Loucy (cell line): Measurements from ENCODE around the gene UNC5A.

Experiments
- H2AFZ ChIP-seq: fragments of 200-600 bp; sonication (generic); 2 replicates; pipeline ENCODE4 v1.6.0; 2016; ENCODE audit warnings: antibody characterized with exemption, mild to moderate bottlenecking, low read length, moderate library complexity
- H3F3A ChIP-seq: fragments of 200-600 bp; 2 replicates; pipeline ENCODE4 v1.6.0; 2016; ENCODE audit warnings: antibody characterized with exemption, low read depth, mild to moderate bottlenecking
- H3K27me3 ChIP-seq: fragments of 200-600 bp; sonication (generic); 2 replicates; pipeline ENCODE4 v1.6.1; 2014; ENCODE audit warnings: low read length, mild to moderate bottlenecking; ENCODE audit not compliant: insufficient read depth, poor library complexity, severe bottlenecking
- H3K36me3 ChIP-seq: fragments of 200-600 bp; sonication (generic); 2 replicates; pipeline ENCODE4 v1.6.1; 2016; ENCODE audit warnings: low read length; ENCODE audit not compliant: insufficient read depth
- H3K4me1 ChIP-seq: fragments of 200-600 bp; sonication (generic); 2 replicates; pipeline ENCODE4 v1.5.1; 2014; ENCODE audit warnings: low read length, mild to moderate bottlenecking; ENCODE audit not compliant: insufficient read depth, poor library complexity, severe bottlenecking
- H3K4me2 ChIP-seq: fragments of 200-600 bp; sonication (generic); 2 replicates; pipeline ENCODE4 v1.6.0; 2014; ENCODE audit warnings: antibody characterized with exemption, low read length, low read depth, mild to moderate bottlenecking; ENCODE audit not compliant: poor library complexity, severe bottlenecking
- H3K4me3 ChIP-seq: fragments of 200-600 bp; sonication (generic); 2 replicates; pipeline ENCODE4 v1.5.1; 2014; ENCODE audit warnings: low read length, mild to moderate bottlenecking, mixed read lengths; ENCODE audit not compliant: poor library complexity, severe bottlenecking
- H3K79me2 ChIP-seq: fragments of 200-600 bp; sonication (generic); 2 replicates; pipeline ENCODE4 v1.6.1; 2014; ENCODE audit warnings: low read length; ENCODE audit not compliant: insufficient read depth
- H3K9ac ChIP-seq: fragments of 200-600 bp; sonication (generic); 2 replicates; pipeline ENCODE4 v1.6.0; 2014; ENCODE audit warnings: mild to moderate bottlenecking, low read depth, low read length, moderate library complexity; ENCODE audit not compliant: poor library complexity, severe bottlenecking
- H3K9me2 ChIP-seq: fragments of 200-600 bp; sonication (generic); replicated peaks from 2 replicates; pipeline ENCODE4 v1.6.1; 2016; ENCODE audit warnings: low read depth, low read length, mixed read lengths
- H3K9me3 ChIP-seq: fragments of 200-600 bp; sonication (generic); 2 replicates; pipeline ENCODE4 v1.6.1; 2014; ENCODE audit warnings: mild to moderate bottlenecking, antibody characterized with exemption, low read length, low read depth; ENCODE audit not compliant: insufficient read depth
- H4K20me1 ChIP-seq: fragments of 200-600 bp; sonication (generic); 2 replicates; pipeline ENCODE4 v1.6.0; 2014; ENCODE audit warnings: antibody characterized with exemption, low read length, mild to moderate bottlenecking; ENCODE audit not compliant: insufficient read depth, poor library complexity, severe bottlenecking
- EZH2phosphoT487 ChIP-seq: fragments of 200-600 bp; IDR thresholded peaks from 2 replicates; pipeline ENCODE4 v1.6.1; 2018; ENCODE audit warnings: antibody characterized with exemption, mild to moderate bottlenecking, moderate library complexity, borderline replicate concordance
- TF ChIP-seq, protein P1 (sequence below): fragments of 200-600 bp; sonication (generic); conservative IDR thresholded peaks from 2 replicates; pipeline ENCODE4 v1.5.1; 2014; ENCODE audit warnings: mild to moderate bottlenecking, antibody characterized with exemption, low read length

UNC5A gene

DNA sequence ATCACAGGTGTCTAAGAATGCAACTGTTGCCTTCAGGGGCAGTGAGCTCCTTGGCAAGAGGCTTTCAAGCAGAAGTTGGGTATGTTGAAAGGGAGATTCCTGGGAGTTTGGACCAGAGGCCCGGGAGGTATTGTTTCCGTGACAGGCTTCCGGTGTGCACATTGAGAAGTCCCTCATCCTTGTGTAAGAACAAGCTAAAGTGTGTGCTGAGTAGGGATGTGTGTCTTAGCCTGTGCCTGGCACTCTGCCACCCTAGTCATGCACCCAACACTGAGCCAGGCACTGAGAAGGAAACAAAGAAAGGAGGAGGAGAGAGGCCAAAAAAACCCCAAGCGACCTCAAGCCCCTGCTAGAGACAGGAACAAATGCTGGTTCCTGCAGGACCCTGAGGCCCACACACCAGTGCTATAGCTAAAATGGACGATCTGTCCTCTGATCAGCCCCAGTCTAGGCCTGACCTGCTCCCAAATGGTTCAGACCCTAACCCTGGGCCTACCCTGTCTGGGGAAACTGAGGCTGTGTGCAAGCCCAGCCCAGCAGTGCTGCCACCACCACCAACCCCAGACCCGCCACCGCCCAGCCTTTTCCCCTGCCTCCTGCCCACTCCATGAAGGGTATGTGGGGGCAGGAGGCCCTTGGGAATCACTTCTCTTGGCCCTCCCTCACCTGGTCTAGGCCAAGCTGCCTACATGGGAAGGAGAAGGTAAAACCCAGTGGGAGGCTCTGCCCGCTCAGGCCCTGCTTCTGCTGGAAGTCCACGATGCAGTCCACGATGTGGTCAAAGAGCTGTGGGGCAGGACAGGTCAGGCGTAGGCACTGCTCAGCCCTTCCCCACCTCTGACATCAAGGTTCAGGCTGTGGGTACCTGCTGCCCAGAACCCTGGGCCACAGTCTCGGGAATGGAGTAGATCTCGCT is 76.2 kb downstream of the UNC5A start:
- Histone ChIP-seq H3K4me2 (no peak overlapping the region), H3K4me1 (no peaks in the 10 kb centered on the region), H3K9ac (no peak overlapping the region), H3K36me3 (no peaks in the 10 kb centered on the region), H2AFZ (no peak overlapping the region), H3F3A (no peaks in the 10 kb centered on the region), H3K79me2 (no peaks in the 10 kb centered on the region), H4K20me1 (no peaks in the 10 kb centered on the region), H3K9me3 (no peaks in the 10 kb centered on the region), H3K27me3 (no peaks in the 10 kb centered on the region), H3K4me3 (no peak overlapping the region), H3K9me2 (no peaks in the 10 kb centered on the region)
- TF ChIP-seq, protein P1, sequence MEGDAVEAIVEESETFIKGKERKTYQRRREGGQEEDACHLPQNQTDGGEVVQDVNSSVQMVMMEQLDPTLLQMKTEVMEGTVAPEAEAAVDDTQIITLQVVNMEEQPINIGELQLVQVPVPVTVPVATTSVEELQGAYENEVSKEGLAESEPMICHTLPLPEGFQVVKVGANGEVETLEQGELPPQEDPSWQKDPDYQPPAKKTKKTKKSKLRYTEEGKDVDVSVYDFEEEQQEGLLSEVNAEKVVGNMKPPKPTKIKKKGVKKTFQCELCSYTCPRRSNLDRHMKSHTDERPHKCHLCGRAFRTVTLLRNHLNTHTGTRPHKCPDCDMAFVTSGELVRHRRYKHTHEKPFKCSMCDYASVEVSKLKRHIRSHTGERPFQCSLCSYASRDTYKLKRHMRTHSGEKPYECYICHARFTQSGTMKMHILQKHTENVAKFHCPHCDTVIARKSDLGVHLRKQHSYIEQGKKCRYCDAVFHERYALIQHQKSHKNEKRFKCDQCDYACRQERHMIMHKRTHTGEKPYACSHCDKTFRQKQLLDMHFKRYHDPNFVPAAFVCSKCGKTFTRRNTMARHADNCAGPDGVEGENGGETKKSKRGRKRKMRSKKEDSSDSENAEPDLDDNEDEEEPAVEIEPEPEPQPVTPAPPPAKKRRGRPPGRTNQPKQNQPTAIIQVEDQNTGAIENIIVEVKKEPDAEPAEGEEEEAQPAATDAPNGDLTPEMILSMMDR: no peak
- TF ChIP-seq EZH2phosphoT487: no peak

DNA sequence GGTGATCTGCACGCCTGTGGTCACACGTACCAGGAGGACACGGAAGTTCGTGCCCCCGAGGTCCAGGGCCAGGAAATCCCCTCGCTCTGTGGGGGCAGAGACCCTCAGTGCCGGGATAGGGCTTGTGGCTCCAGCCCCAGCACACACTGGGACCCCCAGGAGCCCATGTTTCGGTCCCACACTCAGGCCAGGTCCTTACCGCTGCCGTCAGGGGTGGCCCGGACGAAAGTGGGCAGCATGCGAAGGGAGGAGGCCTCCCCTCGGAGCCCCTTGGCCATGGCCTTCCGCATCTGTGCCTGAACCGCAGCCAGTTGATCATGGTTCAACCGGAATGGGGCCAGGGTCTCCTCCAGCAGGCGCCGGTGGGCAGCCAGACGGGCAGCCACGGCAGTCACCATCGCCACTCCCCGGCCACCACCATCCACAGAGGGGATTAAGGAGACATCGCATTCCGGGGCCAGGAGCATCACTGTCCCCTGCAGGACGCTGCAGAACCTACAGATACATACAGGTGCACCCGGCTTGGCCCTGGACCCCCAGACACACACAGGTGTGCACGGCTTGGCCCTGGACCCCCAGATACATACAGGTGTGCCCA is 77.0 kb downstream of the UNC5A start:
- no peaks in the 10 kb centered on the region for H3K4me1 ChIP-seq
- no peaks in the 10 kb centered on the region for H3K9me2 ChIP-seq
- H3K4me3 ChIP-seq: no peak overlapping the region
- H3K9me3 ChIP-seq: no peaks in the 10 kb centered on the region
- H3K36me3 ChIP-seq: no peaks in the 10 kb centered on the region
- H3K27me3 ChIP-seq: no peaks in the 10 kb centered on the region
- no peak overlapping the region for H3K4me2 ChIP-seq
- no peaks in the 10 kb centered on the region for H3K79me2 ChIP-seq
- H3K9ac ChIP-seq: no peak overlapping the region
- no peaks in the 10 kb centered on the region for H3F3A ChIP-seq
- TF ChIP-seq, protein P1: no peak
- no peak for TF ChIP-seq EZH2phosphoT487
- H4K20me1 ChIP-seq: no peaks in the 10 kb centered on the region
- H2AFZ ChIP-seq: no peak overlapping the region

DNA sequence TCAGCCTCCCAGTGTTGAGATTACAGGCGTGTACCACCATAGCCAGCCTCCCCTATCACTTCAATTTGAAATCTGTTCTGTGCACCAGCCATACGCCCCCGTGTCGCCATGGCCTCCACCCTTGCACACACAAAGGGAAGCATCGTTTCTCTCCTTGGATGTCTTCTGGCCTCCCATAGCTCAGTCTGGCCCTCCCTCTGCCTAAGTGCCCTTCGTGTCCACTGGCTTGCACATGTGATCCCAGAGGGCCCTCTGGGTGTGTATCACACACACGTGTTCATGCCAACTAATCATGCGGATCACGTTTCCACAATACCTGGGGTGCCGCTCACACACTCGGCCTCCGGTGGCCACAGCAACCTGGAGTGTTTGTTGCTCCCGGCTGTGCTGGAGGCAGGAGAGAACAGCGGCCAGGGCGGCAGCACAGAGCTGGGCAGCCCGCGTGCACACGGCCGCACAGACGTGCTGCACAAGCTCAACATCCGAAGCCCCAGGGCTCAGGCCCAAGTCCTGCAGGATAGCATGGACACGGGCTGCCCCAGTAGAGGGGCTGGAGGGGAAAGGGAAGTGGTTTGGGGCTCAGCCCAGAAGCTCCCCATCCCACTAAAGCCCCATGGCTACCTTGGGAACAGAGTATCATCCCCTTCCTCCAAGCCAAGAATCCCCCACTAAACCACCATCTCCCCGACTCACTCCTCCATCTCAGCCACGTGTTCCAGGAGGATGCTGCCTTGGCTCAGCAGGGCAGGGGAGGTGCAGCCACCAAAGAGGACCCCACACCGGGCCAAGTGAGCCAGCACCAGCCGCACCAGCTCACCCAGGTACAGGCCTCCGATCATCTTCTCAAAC is 77.9 kb downstream of the UNC5A start:
- Histone ChIP-seq H3K9ac (no peak overlapping the region), H3K4me1 (no peaks in the 10 kb centered on the region), H2AFZ (no peak overlapping the region), H3K4me3 (no peak overlapping the region), H3K9me3 (no peaks in the 10 kb centered on the region), H3K79me2 (no peaks in the 10 kb centered on the region), H3F3A (no peaks in the 10 kb centered on the region), H4K20me1 (no peaks in the 10 kb centered on the region), H3K36me3 (no peaks in the 10 kb centered on the region), H3K4me2 (no peak overlapping the region), H3K27me3 (no peaks in the 10 kb centered on the region), H3K9me2 (no peaks in the 10 kb centered on the region)
- TF ChIP-seq, protein P1: no peak
- no peak for TF ChIP-seq EZH2phosphoT487
